ENCODE results near the gene RFTN1. TPM values are rescaled to one million over a fixed set of nuclear protein-coding genes. Genes with fewer than 3 reads are reported as not detected.

Gene RFTN1
- total and polyA plus RNA-seq, 2 of the 8 experiments (the other 6 are each of a cell fraction or from before 2014, with no cell fraction given), result 4.6 to 6.7 TPM

DNA sequence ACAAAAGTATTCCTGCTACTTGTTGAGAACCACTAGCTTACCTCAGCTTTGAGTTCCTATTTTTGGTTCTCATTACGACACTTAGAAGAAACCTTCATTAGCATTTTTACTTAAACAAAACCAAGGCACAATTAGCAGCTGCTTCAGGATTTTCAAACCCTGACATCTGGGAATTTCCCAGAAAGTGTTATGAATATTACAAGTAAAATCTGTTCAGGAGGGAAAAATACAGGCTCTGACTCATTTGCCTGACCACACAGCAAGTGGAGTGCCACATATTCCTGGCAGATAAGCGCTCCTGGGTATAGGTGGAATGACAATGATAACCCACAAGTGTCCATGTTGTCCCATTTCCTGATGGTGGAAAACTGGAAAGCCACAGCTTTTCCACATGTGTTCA lies 10.3 kb upstream of the RFTN1 start:
- Histone ChIP-seq H3K79me2 (ENCODE audit: control insufficient read depth in 1 of 2, insufficient read depth in 2 of 2, low read length in 2 of 2) (no peaks in the 10 kb centered on the region), H2BK15ac (ENCODE audit: low read length) (no peak overlapping the region), H3K18ac (ENCODE audit: extremely low read depth, low read length) (no peak overlapping the region), H4K20me1 (replicated peaks in 1 of 2; ENCODE audit: control insufficient read depth in 1 of 2, insufficient read depth in 2 of 2, low read length in 2 of 2) (no peaks in the 10 kb centered on the region), H3K14ac (ENCODE audit: insufficient read length) (no peak overlapping the region), H3K4me1 (replicated peaks in 1 of 4; ENCODE audit: control insufficient read depth in 3 of 4, insufficient read depth in 4 of 4, low read length in 3 of 4) (no peaks in the 10 kb centered on the region), H2BK120ac (replicated peaks; ENCODE audit: low read depth, low read length) (no peak overlapping the region), H3K23me2 (ENCODE audit: low read depth, low read length) (no peaks in the 10 kb centered on the region), H3K23ac (ENCODE audit: insufficient read length) (no peak overlapping the region), H3K56ac (replicated peaks; ENCODE audit: insufficient read length, low read depth, low read length) (no peak overlapping the region), H4K5ac (ENCODE audit: insufficient read length, low read depth, low read length) (no peak overlapping the region), H2AK5ac (ENCODE audit: low read depth, low read length) (no peak overlapping the region), H3K79me1 (ENCODE audit: low read depth, low read length) (no peaks in the 10 kb centered on the region), H3K4me2 (ENCODE audit: insufficient read depth in 1 of 2, low read depth in 2 of 2, low read length in 2 of 2) (no peak overlapping the region), H3K9ac (replicated peaks in 1 of 4; ENCODE audit: extremely low read depth in 1 of 4, low read depth in 3 of 4, low read length in 3 of 4) (no peak overlapping the region), H2BK12ac (ENCODE audit: low read depth, low read length) (no peak overlapping the region), H2BK20ac (ENCODE audit: low read length) (no peak overlapping the region), H3K27me3 (replicated peaks in 1 of 4; ENCODE audit: control insufficient read depth in 3 of 4, extremely low read depth in 1 of 4, insufficient read depth in 3 of 4, low read length in 3 of 4) (no peaks in the 10 kb centered on the region; a peak in 2 of 7 replicates), H3K4ac (replicated peaks; ENCODE audit: insufficient read length, low read depth, low read length) (no peak overlapping the region), H3K36me3 (ENCODE audit: control insufficient read depth in 2 of 4, insufficient read depth in 4 of 4, low read length in 3 of 4) (no peaks in the 10 kb centered on the region), H3K4me3 (ENCODE audit: extremely low read depth in 1 of 4, insufficient read depth in 2 of 4, low read depth in 3 of 4, low read length in 4 of 4) (no peak overlapping the region), H3K27ac (ENCODE audit: low read depth, low read length) (no peak overlapping the region), H3K9me3 (ENCODE audit: insufficient read depth in 2 of 2, low read depth in 1 of 2, low read length in 1 of 2) (0 out of 4 replicates have a peak, but pooled peaks cover 0 to 3% of the 10 kb centered on the region in 2 experiments), H2AFZ (ENCODE audit: low read length) (no peak overlapping the region), H4K91ac (replicated peaks; ENCODE audit: insufficient read length, low read length) (no peak overlapping the region), H2BK5ac (ENCODE audit: low read depth, low read length) (no peak overlapping the region), H4K8ac (ENCODE audit: extremely low read depth, insufficient read depth, low read length) (no peak overlapping the region)
- 86% methylated on average over 2 of the region's 2 CpGs; no CpG with 5 or more reads in 1 of the 2 experiments for WGBS, 2 experiments (ENCODE audit: extremely low coverage in 1 of 2, insufficient coverage in 1 of 2, insufficient read length in 1 of 2, insufficient replicate concordance in 2 of 2, low coverage in 1 of 2, low lambda C conversion rate in 2 of 2, missing lambda C conversion rate in 1 of 2)
- DNase-seq (ENCODE audit: low read depth in 1 of 2, low spot score in 2 of 2) (no peak), FAIRE-seq (no peak)
- POLR2A ChIA-PET (ENCODE audit: partially characterized antibody), result no interaction called here
- CTCF ChIA-PET (ENCODE audit: partially characterized antibody), result interaction anchor here (0.7 to 2.5 kb wide), 4 partner anchors 12 to 233 kb away, joined by 3 to 9 read pairs (median 4); no protein-coding TSS in a partner anchor
- TF ChIP-seq CHD1 (IDR thresholded peaks at IDR 0.05; ENCODE audit: low read depth, low read length) (no peak), CREB1 (IDR thresholded peaks at IDR 0.05) (no peak), RNF2 (IDR thresholded peaks at IDR 0.05; ENCODE audit: borderline replicate concordance, low read depth, low read length, missing control alignments, poor library complexity, severe bottlenecking) (no peak), BRCA1 (IDR thresholded peaks at IDR 0.05; ENCODE audit: low read depth, low read length) (no peak), TAF7 (optimal IDR thresholded peaks at IDR 0.05; ENCODE audit: borderline replicate concordance, low read depth, low read length) (no peak), NANOG (IDR thresholded peaks at IDR 0.05; ENCODE audit: insufficient read depth, low read depth, low read length, poor library complexity, severe bottlenecking) (no peak)

All from H1 (cell line).